Esophagus squamous epithelium (tissue), 4 donors: ENCODE data around the gene MNDA.

ENCODE experiments used
- POLR2A ChIP-seq, 4 donors: fragments of 450-650 bp; IDR thresholded peaks; one replicate each; pipeline ENCODE4 v1.6.1; 2017; ENCODE audit warnings: antibody characterized with exemption in 4 of 4, mild to moderate bottlenecking in 4 of 4, moderate library complexity in 3 of 4
- TF ChIP-seq, protein P1 (sequence below), 6 experiments: fragments of 450-650 bp in 4 of 6; fragments of 200-600 bp in 2 of 6; sonication (generic) in 2 of 6; IDR thresholded peaks; one replicate each; pipeline ENCODE4 v1.5.1; 2016 to 2019; ENCODE audit warnings: antibody characterized with exemption in 6 of 6, mild to moderate bottlenecking in 4 of 6, moderate library complexity in 4 of 6

DNA sequence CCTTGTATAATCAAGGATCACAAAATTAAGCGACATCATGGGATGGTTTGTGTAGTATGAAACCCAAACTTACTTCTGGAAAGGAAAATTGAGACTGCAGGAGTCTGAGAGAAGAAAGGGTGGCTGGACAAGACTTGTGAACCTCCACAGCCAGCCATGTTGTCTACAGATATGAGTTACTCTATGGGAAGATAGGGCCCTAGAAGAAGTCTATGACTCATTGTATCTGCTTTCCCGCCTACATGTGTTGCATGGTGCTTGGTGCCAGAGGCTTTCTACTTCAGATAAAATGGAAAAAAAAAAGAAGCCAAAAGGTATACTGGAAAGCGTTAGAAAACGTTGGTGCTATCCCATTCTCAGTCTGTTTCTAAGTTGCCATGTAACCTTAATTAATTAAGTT, 31.5 kb upstream of the MNDA start:
- TF ChIP-seq, protein P1, sequence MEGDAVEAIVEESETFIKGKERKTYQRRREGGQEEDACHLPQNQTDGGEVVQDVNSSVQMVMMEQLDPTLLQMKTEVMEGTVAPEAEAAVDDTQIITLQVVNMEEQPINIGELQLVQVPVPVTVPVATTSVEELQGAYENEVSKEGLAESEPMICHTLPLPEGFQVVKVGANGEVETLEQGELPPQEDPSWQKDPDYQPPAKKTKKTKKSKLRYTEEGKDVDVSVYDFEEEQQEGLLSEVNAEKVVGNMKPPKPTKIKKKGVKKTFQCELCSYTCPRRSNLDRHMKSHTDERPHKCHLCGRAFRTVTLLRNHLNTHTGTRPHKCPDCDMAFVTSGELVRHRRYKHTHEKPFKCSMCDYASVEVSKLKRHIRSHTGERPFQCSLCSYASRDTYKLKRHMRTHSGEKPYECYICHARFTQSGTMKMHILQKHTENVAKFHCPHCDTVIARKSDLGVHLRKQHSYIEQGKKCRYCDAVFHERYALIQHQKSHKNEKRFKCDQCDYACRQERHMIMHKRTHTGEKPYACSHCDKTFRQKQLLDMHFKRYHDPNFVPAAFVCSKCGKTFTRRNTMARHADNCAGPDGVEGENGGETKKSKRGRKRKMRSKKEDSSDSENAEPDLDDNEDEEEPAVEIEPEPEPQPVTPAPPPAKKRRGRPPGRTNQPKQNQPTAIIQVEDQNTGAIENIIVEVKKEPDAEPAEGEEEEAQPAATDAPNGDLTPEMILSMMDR (IDR thresholded peaks at IDR 0.05) = no peak
- TF ChIP-seq POLR2A (IDR thresholded peaks at IDR 0.05) = no peak
